ENCODE measurements around the gene CCDC47.

CCDC47 gene

GRCh38 chr17:63774141-63774968, 958 bp upstream of the CCDC47 start, which contains the start of gene DDX42:
DDX42 (plus strand) TSS chr17:63774170; CDS start chr17:63787050, 12,880 bp downstream.
- H3K4me3 ChIP-seq (replicated peaks in 1 of 2; ENCODE audit: low read depth in 2 of 2, low read length in 2 of 2), result peak within 1 kb of the TSS; percentile 60 to 94
- peak; percentile 69 for DNase-seq (ENCODE audit: low read depth in 2 of 2)

GRCh38 chr17:63772801-63773271, 561 bp downstream of the CCDC47 start:
- peak overlapping the region; percentile 60 to 94 for H3K4me3 ChIP-seq (replicated peaks in 1 of 2; ENCODE audit: low read depth in 2 of 2, low read length in 2 of 2)
- TF ChIP-seq CTCF (IDR thresholded peaks at IDR 0.05; ENCODE audit: low read depth, low read length), result no peak
- peak; percentile 39 to 43 for DNase-seq (ENCODE audit: low read depth in 2 of 2)

More at GRCh38 chr17:63774141-63774968, 958 bp upstream of the CCDC47 start, which contains the start of gene DDX42:
- peak; percentile 13 for TF ChIP-seq CTCF (IDR thresholded peaks at IDR 0.05; ENCODE audit: low read depth, low read length)

- no peak for DNase-seq (ENCODE audit: low read depth in 2 of 2)
- TF ChIP-seq CTCF (IDR thresholded peaks at IDR 0.05; ENCODE audit: low read depth, low read length), result no peak
- H3K4me3 ChIP-seq (replicated peaks in 1 of 2; ENCODE audit: low read depth in 2 of 2, low read length in 2 of 2), result no peak overlapping the region
Observed at GRCh38 chr17:63768433-63768832, 5.0 kb downstream of the CCDC47 start.

GRCh38 chr17:63766754-63767153, 6.6 kb downstream of the CCDC47 start:
- no peak for TF ChIP-seq CTCF (IDR thresholded peaks at IDR 0.05; ENCODE audit: low read depth, low read length)
- H3K4me3 ChIP-seq (replicated peaks in 1 of 2; ENCODE audit: low read depth in 2 of 2, low read length in 2 of 2), result no peak overlapping the region
- DNase-seq (ENCODE audit: low read depth in 2 of 2), result no peak

GRCh38 chr17:63764716-63765115, 8.7 kb downstream of the CCDC47 start:
- DNase-seq (ENCODE audit: low read depth in 2 of 2), result no peak
- TF ChIP-seq CTCF (IDR thresholded peaks at IDR 0.05; ENCODE audit: low read depth, low read length), result no peak
- H3K4me3 ChIP-seq (replicated peaks in 1 of 2; ENCODE audit: low read depth in 2 of 2, low read length in 2 of 2), result no peak overlapping the region

- DNase-seq (ENCODE audit: low read depth in 2 of 2), result no peak
- no peak for TF ChIP-seq CTCF (IDR thresholded peaks at IDR 0.05; ENCODE audit: low read depth, low read length)
- H3K4me3 ChIP-seq (replicated peaks in 1 of 2; ENCODE audit: low read depth in 2 of 2, low read length in 2 of 2), result no peak overlapping the region
Observed at GRCh38 chr17:63762161-63763078, 11.0 kb downstream of the CCDC47 start.

All from cardiac fibroblast (primary cell).